Sigmoid colon (tissue), 4 donors: ENCODE results near the gene FEV.
"Not testable (repeated sequence)": the region's sequence is repeated elsewhere in the genome, so short reads cannot be mapped to it uniquely, and the experiment has no call there.

Experiments
- POLR2A ChIP-seq, 2 donors: fragments of 450-650 bp; IDR thresholded peaks; one replicate each; pipeline ENCODE4 v1.6.1; 2016; ENCODE audit warnings: antibody characterized with exemption in 2 of 2, mild to moderate bottlenecking in 2 of 2, moderate library complexity in 2 of 2
- POLR2AphosphoS5 ChIP-seq, 4 donors: sonication (generic); formaldehyde crosslinking; IDR thresholded peaks; one replicate each; pipeline ENCODE4 v1.6.1; 2017; ENCODE audit warnings: antibody characterized with exemption in 4 of 4
- TF ChIP-seq, protein P1 (sequence below), 4 experiments: fragments of 450-650 bp in 3 of 4; fragments of 200-600 bp in 1 of 4; IDR thresholded peaks; one replicate each; pipeline ENCODE4 v1.5.1; 2016 to 2019; ENCODE audit warnings: antibody characterized with exemption in 4 of 4, mild to moderate bottlenecking in 3 of 4, moderate library complexity in 2 of 4

DNA sequence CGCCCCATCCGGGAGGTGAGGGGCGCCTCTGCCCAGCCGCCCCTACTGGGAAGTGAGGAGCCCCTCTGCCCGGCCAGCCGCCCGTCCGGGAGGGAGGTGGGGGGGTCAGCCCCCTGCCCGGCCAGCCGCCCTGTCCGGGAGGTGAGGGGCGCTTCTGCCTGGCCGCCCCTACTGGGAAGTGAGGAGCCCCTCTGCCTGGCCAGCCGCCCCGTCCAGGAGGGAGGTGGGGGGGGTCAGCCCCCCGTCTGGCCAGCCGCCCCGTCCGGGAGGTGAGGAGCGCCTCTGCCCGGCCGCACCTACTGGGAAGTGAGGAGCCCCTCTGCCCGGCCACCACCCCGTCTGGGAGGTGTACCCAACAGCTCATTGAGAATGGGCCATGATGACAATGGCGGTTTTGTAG, 53.2 kb downstream of the FEV start:
- not testable (repeated sequence) for TF ChIP-seq POLR2AphosphoS5, POLR2A (IDR thresholded peaks at IDR 0.05)
- TF ChIP-seq, protein P1, sequence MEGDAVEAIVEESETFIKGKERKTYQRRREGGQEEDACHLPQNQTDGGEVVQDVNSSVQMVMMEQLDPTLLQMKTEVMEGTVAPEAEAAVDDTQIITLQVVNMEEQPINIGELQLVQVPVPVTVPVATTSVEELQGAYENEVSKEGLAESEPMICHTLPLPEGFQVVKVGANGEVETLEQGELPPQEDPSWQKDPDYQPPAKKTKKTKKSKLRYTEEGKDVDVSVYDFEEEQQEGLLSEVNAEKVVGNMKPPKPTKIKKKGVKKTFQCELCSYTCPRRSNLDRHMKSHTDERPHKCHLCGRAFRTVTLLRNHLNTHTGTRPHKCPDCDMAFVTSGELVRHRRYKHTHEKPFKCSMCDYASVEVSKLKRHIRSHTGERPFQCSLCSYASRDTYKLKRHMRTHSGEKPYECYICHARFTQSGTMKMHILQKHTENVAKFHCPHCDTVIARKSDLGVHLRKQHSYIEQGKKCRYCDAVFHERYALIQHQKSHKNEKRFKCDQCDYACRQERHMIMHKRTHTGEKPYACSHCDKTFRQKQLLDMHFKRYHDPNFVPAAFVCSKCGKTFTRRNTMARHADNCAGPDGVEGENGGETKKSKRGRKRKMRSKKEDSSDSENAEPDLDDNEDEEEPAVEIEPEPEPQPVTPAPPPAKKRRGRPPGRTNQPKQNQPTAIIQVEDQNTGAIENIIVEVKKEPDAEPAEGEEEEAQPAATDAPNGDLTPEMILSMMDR (IDR thresholded peaks at IDR 0.05): not testable (repeated sequence)
